A549 (cell line): Measurements from ENCODE around the gene BRF1.

Experiments
- EP300 ChIP-seq, 2 experiments: fragments of >200 bp; sonication (Bioruptor Twin); formaldehyde crosslinking; IDR thresholded peaks; 2 replicates in 1 of 2; 3 replicates in 1 of 2; pipeline ENCODE4 v1.6.1; 2016 to 2017
- RAD21 ChIP-seq, 2 experiments: fragments of >200 bp in 1 of 2; sonication (Bioruptor Twin) in 1 of 2; formaldehyde crosslinking in 1 of 2; IDR thresholded peaks in 1 of 2; conservative IDR thresholded peaks in 1 of 2; 2 replicates in 1 of 2; 3 replicates in 1 of 2; pipeline ENCODE4 v1.6.1; 2012 to 2018; ENCODE audit warnings: inconsistent platforms in 1 of 2
- TF ChIP-seq, protein P1 (sequence below): fragments of >200 bp; sonication (Bioruptor Twin); formaldehyde crosslinking; IDR thresholded peaks from 3 replicates; pipeline ENCODE4 v1.5.1; 2016

DNA sequence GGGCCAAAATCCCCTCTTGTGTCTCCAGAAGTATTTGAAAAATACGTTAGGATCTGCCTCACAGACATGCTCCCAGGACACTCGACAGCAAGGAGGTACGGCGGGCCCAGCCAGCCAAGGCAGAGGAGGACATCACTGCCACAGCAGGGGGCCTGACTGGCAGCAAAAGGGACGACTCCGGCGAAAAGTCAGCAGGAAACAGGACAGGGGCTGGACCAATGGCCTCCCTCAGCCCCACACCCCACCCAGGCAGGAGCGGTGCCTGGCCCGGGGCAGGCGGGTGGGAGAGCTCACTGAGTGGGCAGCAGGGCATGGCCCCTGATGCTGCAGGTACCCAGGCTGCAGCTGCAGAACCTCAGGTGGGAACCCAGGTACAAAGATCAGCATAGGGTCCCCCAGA is 17.8 kb downstream of the BRF1 start:
- TF ChIP-seq RAD21 (conservative IDR thresholded peaks at IDR 0.05 in 1 of 2, IDR thresholded peaks at IDR 0.05 in 1 of 2) (no peak), EP300 (IDR thresholded peaks at IDR 0.05) (no peak)
- TF ChIP-seq, protein P1, sequence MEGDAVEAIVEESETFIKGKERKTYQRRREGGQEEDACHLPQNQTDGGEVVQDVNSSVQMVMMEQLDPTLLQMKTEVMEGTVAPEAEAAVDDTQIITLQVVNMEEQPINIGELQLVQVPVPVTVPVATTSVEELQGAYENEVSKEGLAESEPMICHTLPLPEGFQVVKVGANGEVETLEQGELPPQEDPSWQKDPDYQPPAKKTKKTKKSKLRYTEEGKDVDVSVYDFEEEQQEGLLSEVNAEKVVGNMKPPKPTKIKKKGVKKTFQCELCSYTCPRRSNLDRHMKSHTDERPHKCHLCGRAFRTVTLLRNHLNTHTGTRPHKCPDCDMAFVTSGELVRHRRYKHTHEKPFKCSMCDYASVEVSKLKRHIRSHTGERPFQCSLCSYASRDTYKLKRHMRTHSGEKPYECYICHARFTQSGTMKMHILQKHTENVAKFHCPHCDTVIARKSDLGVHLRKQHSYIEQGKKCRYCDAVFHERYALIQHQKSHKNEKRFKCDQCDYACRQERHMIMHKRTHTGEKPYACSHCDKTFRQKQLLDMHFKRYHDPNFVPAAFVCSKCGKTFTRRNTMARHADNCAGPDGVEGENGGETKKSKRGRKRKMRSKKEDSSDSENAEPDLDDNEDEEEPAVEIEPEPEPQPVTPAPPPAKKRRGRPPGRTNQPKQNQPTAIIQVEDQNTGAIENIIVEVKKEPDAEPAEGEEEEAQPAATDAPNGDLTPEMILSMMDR = no peak
